Measurements from ENCODE around the gene ACOT6. TPM values are rescaled to one million over a fixed set of nuclear protein-coding genes. Genes with fewer than 3 reads are reported as not detected.

Gene ACOT6
- total RNA-seq, 1 donor from 2014 or later: not detected

DNA sequence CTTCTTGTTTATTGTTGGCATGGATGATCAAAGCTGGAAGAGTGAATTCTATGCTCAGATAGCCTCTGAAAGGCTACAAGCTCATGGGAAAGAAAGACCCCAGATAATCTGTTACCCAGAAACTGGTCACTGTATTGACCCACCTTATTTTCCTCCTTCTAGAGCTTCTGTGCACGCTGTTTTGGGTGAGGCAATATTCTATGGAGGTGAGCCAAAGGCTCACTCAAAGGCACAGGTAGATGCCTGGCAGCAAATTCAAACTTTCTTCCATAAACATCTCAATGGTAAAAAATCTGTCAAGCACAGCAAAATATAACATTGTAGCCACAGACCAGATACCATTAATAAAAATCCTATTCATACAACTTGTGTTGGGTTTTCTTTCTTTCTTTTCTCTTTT, 7.2 kb downstream of the ACOT6 start:
- TF ChIP-seq, protein P1, sequence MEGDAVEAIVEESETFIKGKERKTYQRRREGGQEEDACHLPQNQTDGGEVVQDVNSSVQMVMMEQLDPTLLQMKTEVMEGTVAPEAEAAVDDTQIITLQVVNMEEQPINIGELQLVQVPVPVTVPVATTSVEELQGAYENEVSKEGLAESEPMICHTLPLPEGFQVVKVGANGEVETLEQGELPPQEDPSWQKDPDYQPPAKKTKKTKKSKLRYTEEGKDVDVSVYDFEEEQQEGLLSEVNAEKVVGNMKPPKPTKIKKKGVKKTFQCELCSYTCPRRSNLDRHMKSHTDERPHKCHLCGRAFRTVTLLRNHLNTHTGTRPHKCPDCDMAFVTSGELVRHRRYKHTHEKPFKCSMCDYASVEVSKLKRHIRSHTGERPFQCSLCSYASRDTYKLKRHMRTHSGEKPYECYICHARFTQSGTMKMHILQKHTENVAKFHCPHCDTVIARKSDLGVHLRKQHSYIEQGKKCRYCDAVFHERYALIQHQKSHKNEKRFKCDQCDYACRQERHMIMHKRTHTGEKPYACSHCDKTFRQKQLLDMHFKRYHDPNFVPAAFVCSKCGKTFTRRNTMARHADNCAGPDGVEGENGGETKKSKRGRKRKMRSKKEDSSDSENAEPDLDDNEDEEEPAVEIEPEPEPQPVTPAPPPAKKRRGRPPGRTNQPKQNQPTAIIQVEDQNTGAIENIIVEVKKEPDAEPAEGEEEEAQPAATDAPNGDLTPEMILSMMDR (IDR thresholded peaks at IDR 0.05): no peak
- ATAC-seq: no peak
- Histone ChIP-seq H3K4me1 (no peaks in the 10 kb centered on the region), H3K9me3 (no peaks in the 10 kb centered on the region), H3K27ac (no peak overlapping the region), H3K4me3 (no peak overlapping the region), H3K27me3 (ENCODE audit: low read depth) (no peaks in the 10 kb centered on the region), H3K36me3 (no peaks in the 10 kb centered on the region)
- intact Hi-C loops (cut with DNase I): no loop called here
- no peak for DNase-seq

DNA sequence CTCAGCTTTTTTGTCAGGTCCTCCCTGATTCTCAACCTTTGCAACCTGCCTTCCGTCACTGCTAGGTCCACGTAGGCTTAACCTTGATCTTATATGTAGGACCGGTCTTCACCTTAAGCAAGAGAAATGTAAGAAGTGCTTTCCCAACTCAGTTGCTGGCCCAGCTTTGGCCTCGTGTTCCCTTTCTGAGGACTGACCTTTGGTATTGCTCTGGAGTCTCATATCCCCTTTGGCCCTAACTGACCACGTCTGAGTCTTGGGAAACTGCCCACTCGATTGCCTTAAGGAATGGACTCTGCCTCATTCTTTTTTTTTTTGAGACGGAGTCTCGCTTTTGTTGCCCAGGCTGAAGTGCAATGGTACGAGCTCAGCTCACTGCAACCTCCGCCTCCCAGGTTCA, 8.0 kb downstream of the ACOT6 start:
- no peaks in the 10 kb centered on the region for H3K9me3 ChIP-seq
- TF ChIP-seq, protein P1 (IDR thresholded peaks at IDR 0.05): no peak
- no peaks in the 10 kb centered on the region for H3K4me1 ChIP-seq
- H3K4me3 ChIP-seq: no peak overlapping the region
- intact Hi-C loops (cut with DNase I): no loop called here
- DNase-seq (peak; percentile 46), ATAC-seq (peak; percentile 43 to 61)
- H3K27ac ChIP-seq: no peak overlapping the region
- H3K36me3 ChIP-seq: no peaks in the 10 kb centered on the region
- no peaks in the 10 kb centered on the region for H3K27me3 ChIP-seq (ENCODE audit: low read depth)

DNA sequence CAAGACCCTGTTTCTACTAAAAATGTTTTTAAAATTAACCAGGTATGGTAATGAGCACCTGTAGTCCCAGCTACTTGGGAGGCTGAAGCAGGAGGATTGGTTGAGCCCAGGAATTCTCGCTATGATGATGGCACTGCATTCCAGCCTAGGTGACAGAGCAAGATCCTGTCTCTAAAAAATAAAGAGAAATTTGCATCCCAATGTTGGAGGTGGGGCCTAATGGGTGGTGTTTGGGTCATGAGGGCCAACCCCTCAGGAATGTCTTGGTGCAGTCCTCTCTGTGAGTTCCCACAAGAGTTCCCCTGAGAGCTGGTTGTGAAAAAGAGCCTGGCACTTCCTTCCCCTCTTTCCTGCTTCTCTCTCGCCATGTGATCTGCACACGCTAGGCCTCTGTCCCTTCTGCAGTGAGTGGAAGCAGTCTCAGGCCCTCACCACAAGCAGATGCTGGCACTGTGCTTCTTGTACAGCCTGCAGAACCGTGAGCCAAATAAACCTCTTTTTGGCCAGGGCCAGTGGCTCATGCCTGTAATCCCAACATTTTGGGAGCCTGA, 11.3 kb downstream of the ACOT6 start:
- H3K36me3 ChIP-seq: no peaks in the 10 kb centered on the region
- H3K27me3 ChIP-seq (ENCODE audit: low read depth): no peaks in the 10 kb centered on the region
- TF ChIP-seq, protein P1 (IDR thresholded peaks at IDR 0.05): no peak
- no peak overlapping the region for H3K4me3 ChIP-seq
- no peaks in the 10 kb centered on the region for H3K9me3 ChIP-seq
- DNase-seq (no peak), ATAC-seq (no peak)
- no peaks in the 10 kb centered on the region for H3K4me1 ChIP-seq
- no peak overlapping the region for H3K27ac ChIP-seq
- intact Hi-C loops (cut with DNase I): no loop called here

DNA sequence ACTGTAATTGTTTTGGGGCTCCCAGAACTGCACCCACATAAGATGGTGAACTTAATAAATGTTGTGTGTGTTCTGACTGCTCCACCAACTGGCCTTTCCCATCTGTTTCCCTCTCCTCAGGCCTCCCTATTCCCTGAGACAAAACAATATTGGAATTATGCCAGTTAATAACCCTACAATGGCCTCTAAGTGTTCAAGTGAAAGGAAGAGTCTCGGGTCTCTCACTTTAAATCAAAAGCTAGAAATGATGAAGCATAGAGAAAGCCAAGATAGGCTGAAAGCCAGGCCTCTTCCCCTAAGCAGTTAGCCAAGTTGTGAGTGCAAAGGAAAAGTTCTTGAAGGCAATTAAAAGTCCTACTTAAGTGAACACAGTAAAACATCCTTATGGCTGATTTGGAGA, 13.4 kb downstream of the ACOT6 start:
- ATAC-seq: no peak

DNA sequence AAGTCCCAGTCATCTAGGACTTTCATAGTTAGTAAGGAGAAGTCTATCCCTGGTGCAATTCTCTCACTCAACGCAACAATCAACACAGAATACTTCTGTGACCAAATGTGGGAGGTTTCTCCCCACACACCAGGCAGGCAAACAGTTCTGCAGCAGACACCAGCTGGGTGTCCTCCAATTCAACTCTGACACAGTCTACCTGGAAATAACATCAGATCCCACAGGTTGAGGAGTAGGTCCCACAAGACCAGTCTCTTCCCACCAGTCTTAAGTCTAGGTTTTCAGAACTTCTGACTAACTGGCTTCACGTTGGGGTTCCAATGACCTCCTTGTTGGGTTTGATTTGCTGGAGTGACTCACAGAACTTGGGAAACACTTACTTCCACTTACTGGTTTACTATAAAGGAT, 14.8 kb downstream of the ACOT6 start:
- H3K27ac ChIP-seq: no peak overlapping the region
- intact Hi-C loops (cut with DNase I): no loop called here
- DNase-seq: no peak
- no peaks in the 10 kb centered on the region for H3K27me3 ChIP-seq (ENCODE audit: low read depth)
- no peaks in the 10 kb centered on the region for H3K9me3 ChIP-seq
- TF ChIP-seq, protein P1 (IDR thresholded peaks at IDR 0.05): no peak
- no peaks in the 10 kb centered on the region for H3K36me3 ChIP-seq
- ATAC-seq: peak; percentile 46 to 48
- H3K4me1 ChIP-seq: no peaks in the 10 kb centered on the region
- no peak overlapping the region for H3K4me3 ChIP-seq

More for the DNA sequence above, 13.4 kb downstream of the ACOT6 start:
- intact Hi-C loops (cut with DNase I): no loop called here
- no peak for DNase-seq
- Histone ChIP-seq H3K9me3 (no peaks in the 10 kb centered on the region), H3K4me1 (no peaks in the 10 kb centered on the region), H3K4me3 (no peak overlapping the region), H3K36me3 (no peaks in the 10 kb centered on the region), H3K27ac (no peak overlapping the region), H3K27me3 (ENCODE audit: low read depth) (no peaks in the 10 kb centered on the region)
- TF ChIP-seq, protein P1 (IDR thresholded peaks at IDR 0.05): no peak

All from lower lobe of right lung (tissue), 2 donors.